ENCODE data around the gene RELCH.

DNA sequence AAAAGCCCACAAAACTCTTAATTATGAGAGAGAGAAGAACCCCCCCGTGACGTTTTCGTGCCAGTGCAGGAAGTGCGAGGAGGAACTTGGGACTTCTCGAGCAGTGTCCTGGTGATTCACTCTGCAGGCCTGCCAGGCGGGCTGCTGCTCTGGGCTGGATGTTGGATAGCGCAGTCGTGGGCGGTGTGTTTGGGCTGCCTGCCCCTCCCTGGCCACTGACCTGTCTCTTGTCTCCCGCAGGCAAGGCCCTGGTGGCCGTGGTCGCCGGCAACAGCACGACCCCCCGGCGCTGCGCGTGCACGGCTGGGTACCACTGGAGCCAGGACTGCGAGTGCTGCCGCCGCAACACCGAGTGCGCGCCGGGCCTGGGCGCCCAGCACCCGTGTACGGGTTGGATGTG, 167.1 kb downstream of the RELCH start:
- TF ChIP-seq POLR2AphosphoS5 (IDR thresholded peaks at IDR 0.05; ENCODE audit: borderline replicate concordance, low read depth, low read length), result no peak
- TF ChIP-seq EZH2 (IDR thresholded peaks at IDR 0.05), result no peak

Measured in SK-N-MC (cell line).